A673 (cell line): ENCODE data around the gene DOCK10.

ENCODE experiments used
- CTCF ChIP-seq: fragments of 300-800, 200-600 bp; sonication (generic); conservative IDR thresholded peaks from 2 replicates; pipeline ENCODE4 v1.5.1; 2017; ENCODE audit warnings: low read depth, mild to moderate bottlenecking, antibody characterized with exemption, low read length, moderate library complexity, mixed read lengths
- EZH2 ChIP-seq: fragments of 200-600 bp; sonication (generic); IDR thresholded peaks from 2 replicates; pipeline ENCODE4 v1.6.1; 2017; ENCODE audit warnings: borderline replicate concordance, low read depth, mild to moderate bottlenecking, mixed read lengths, antibody characterized with exemption, low read length; ENCODE audit not compliant: poor library complexity, severe bottlenecking

GRCh38 chr2:224987733-224988132, 54.5 kb downstream of the DOCK10 start:
- TF ChIP-seq CTCF (no peak), EZH2 (no peak)
